Muscle of leg (tissue), 11 donors: ENCODE data around the gene FBXL17. TPM values are rescaled to one million over a fixed set of nuclear protein-coding genes. Genes with fewer than 3 reads are reported as not detected.

Source experiments
- DNase-seq: peaks from one replicate; pipeline ENCODE4 v3.0.0; 2013
- H3K27ac ChIP-seq: one replicate; pipeline ENCODE4 v1.5.1; 2013; ENCODE audit warnings: mild to moderate bottlenecking, low read length, control low read depth
- H3K27me3 ChIP-seq: one replicate; pipeline ENCODE4 v1.6.1; 2013; ENCODE audit warnings: low read length; ENCODE audit not compliant: control insufficient read depth, insufficient read depth
- H3K36me3 ChIP-seq: one replicate; pipeline ENCODE4 v1.6.1; 2013; ENCODE audit warnings: low read length; ENCODE audit not compliant: control insufficient read depth, insufficient read depth
- H3K4me1 ChIP-seq: one replicate; pipeline ENCODE4 v1.6.1; 2013; ENCODE audit warnings: low read length; ENCODE audit not compliant: control insufficient read depth, insufficient read depth
- H3K4me3 ChIP-seq: one replicate; pipeline ENCODE4 v1.5.1; 2013; ENCODE audit warnings: low read length, control low read depth
- H3K9me3 ChIP-seq: replicated peaks from 2 replicates; pipeline ENCODE4 v1.6.1; 2013; ENCODE audit warnings: low read depth, low read length; ENCODE audit not compliant: control insufficient read depth
- WGBS: methylation state at CpG from one replicate; pipeline ENCODE4 v1.1.5; 2013; ENCODE audit warnings: missing lambda C conversion rate; ENCODE audit not compliant: insufficient coverage; 5-methylcytosine and 5-hydroxymethylcytosine counted together
- polyA plus RNA-seq, 8 donors: library from polyadenylated mRNA; unstranded; fragments of 120-200 nt; gene quantifications; one replicate each; pipeline versions ENCODE4 v1.2.1 to v1.2.3, GENCODE V29; 2013; ENCODE audit warnings: inconsistent platforms in 1 of 8, low replicate concordance in 1 of 8; ENCODE audit not compliant: insufficient read length in 8 of 8, insufficient read depth in 1 of 8
- total RNA-seq: library from RNA; stranded (reverse); fragments of 120-200 nt; gene quantifications from one replicate; pipeline ENCODE4 v1.2.4, GENCODE V29; 2013

The FBXL17 gene
- total and polyA plus RNA-seq, 9 donors = 14.6 to 23.7 (median 19.4) TPM

GRCh38 chr5:107809201-107810034 is 572.5 kb downstream of the FBXL17 start:
- no peaks in the 10 kb centered on the region for H3K27me3 ChIP-seq
- H3K36me3 ChIP-seq = no peaks in the 10 kb centered on the region
- H3K4me3 ChIP-seq = no peak overlapping the region
- H3K9me3 ChIP-seq = no peaks in the 10 kb centered on the region
- H3K4me1 ChIP-seq = peaks cover 25% of the 10 kb centered on the region
- WGBS = no CpG with 5 or more reads among the region's 4 CpGs
- H3K27ac ChIP-seq = no peak overlapping the region
- no peak for DNase-seq
